HEK293 (cell line): Measurements from ENCODE around the gene RITA1.

ENCODE experiments used
- CTCF ChIP-seq: fragments of 450-650 bp; formaldehyde crosslinking; IDR thresholded peaks from 2 replicates; pipeline ENCODE4 v1.5.1; 2016; ENCODE audit warnings: missing biosample characterization, missing genetic modification characterization
- HOXA7 ChIP-seq: sonication (generic); formaldehyde crosslinking; IDR thresholded peaks from 2 replicates; pipeline ENCODE4 v1.8.1; 2022; ENCODE audit warnings: missing genetic modification reagents, borderline replicate concordance
- MEIS1 ChIP-seq: sonication (generic); formaldehyde crosslinking; IDR thresholded peaks from 2 replicates; pipeline ENCODE4 v1.8.1; 2022; ENCODE audit warnings: missing genetic modification reagents, mild to moderate bottlenecking, borderline replicate concordance
- REST ChIP-seq: fragments of 450-650 bp; formaldehyde crosslinking; IDR thresholded peaks from 2 replicates; pipeline ENCODE4 v1.5.1; 2016; ENCODE audit warnings: missing biosample characterization, missing genetic modification characterization
- ZBTB26 ChIP-seq: fragments of 450-650 bp; formaldehyde crosslinking; optimal IDR thresholded peaks from 2 replicates; pipeline ENCODE3; 2016; ENCODE audit warnings: missing biosample characterization, mild to moderate bottlenecking, missing genetic modification characterization
- ZIC2 ChIP-seq: fragments of 450-650 bp; formaldehyde crosslinking; IDR thresholded peaks from 2 replicates; pipeline ENCODE4 v1.5.1; 2016; ENCODE audit warnings: missing biosample characterization, missing genetic modification characterization

GRCh38 chr12:113170457-113170856 lies 15.1 kb upstream of the RITA1 start:
- TF ChIP-seq MEIS1 (CRISPR knock-in tag) (no peak), REST (no peak), HOXA7 (CRISPR knock-in tag) (no peak), CTCF (tag by site-specific recombination) (no peak), ZBTB26 (tag by site-specific recombination) (no peak), ZIC2 (tag by site-specific recombination) (no peak)
